Smooth muscle cell (in vitro differentiated cells): ENCODE results near the gene C1QC. TPM values are rescaled to one million over a fixed set of nuclear protein-coding genes. Genes with fewer than 3 reads are reported as not detected.

Source experiments
- DNase-seq: peaks from one replicate; lab custom pipeline; 2025; ENCODE audit not compliant: unreplicated experiment; lab: John Stamatoyannopoulos, UW
- H2AFZ ChIP-seq: fragments of 200-600 bp; sonication (generic); 2 replicates; pipeline ENCODE4 v1.6.0; 2016; ENCODE audit warnings: antibody characterized with exemption, low read depth, mild to moderate bottlenecking
- H3F3A ChIP-seq: fragments of 200-600 bp; sonication (generic); 2 replicates; pipeline ENCODE4 v1.6.0; 2017; ENCODE audit warnings: antibody characterized with exemption, low read depth
- H3K27ac ChIP-seq: fragments of 200-600 bp; sonication (generic); 2 replicates; pipeline ENCODE4 v1.5.1; 2016; ENCODE audit warnings: low read depth, mild to moderate bottlenecking
- H3K27me3 ChIP-seq: fragments of 200-600 bp; sonication (generic); 2 replicates; pipeline ENCODE4 v1.6.1; 2016; ENCODE audit warnings: low read depth, mild to moderate bottlenecking
- H3K36me3 ChIP-seq: fragments of 200-600 bp; sonication (generic); 2 replicates; pipeline ENCODE4 v1.5.1; 2016; ENCODE audit warnings: low read depth
- H3K4me1 ChIP-seq: fragments of 200-600 bp; sonication (generic); 2 replicates; pipeline ENCODE4 v1.5.1; 2016; ENCODE audit warnings: low read depth
- H3K4me2 ChIP-seq: fragments of 200-600 bp; sonication (generic); 2 replicates; pipeline ENCODE4 v1.6.0; 2016; ENCODE audit warnings: mild to moderate bottlenecking
- H3K4me3 ChIP-seq: fragments of 200-600 bp; sonication (generic); 2 replicates; pipeline ENCODE4 v1.5.1; 2016; ENCODE audit warnings: mild to moderate bottlenecking
- H3K79me2 ChIP-seq: fragments of 200-600 bp; sonication (generic); 2 replicates; pipeline ENCODE4 v1.6.0; 2016; ENCODE audit warnings: low read depth, mild to moderate bottlenecking
- H3K9ac ChIP-seq: fragments of 200-600 bp; sonication (generic); 2 replicates; pipeline ENCODE4 v1.6.0; 2016; ENCODE audit warnings: low read depth
- H3K9me3 ChIP-seq: fragments of 200-600 bp; sonication (generic); replicated peaks from 2 replicates; pipeline ENCODE4 v1.5.1; 2016; ENCODE audit warnings: low read depth
- H4K20me1 ChIP-seq: fragments of 200-600 bp; sonication (generic); 2 replicates; pipeline ENCODE4 v1.6.0; 2016; ENCODE audit warnings: low read depth
- CTCF ChIP-seq: fragments of 200-600 bp; sonication (generic); IDR thresholded peaks from 2 replicates; pipeline ENCODE4 v1.5.1; 2017; ENCODE audit warnings: borderline replicate concordance, mild to moderate bottlenecking, antibody characterized with exemption; ENCODE audit not compliant: insufficient read depth, poor library complexity, severe bottlenecking
- WGBS: methylation state at CpG from one replicate; pipeline ENCODE4 v1.1.7; 2016; ENCODE audit warnings: low lambda C conversion rate; 5-methylcytosine and 5-hydroxymethylcytosine counted together
- polyA plus RNA-seq: library from polyadenylated mRNA; unstranded; fragments of >200 nt; fragmentation: Nextera tagmentation; extraction: Ambion mirVana; gene quantifications from 2 replicates; pipeline ENCODE4 v1.2.1, GENCODE V29; 2016
- total RNA-seq: library from RNA; depleted of rRNA; stranded (reverse); fragments of >200 nt; gene quantifications from 2 replicates; pipeline ENCODE4 v1.2.3, GENCODE V29; 2014

C1QC gene
- total and polyA plus RNA-seq, 2 experiments from 2014 or later = not detected

GRCh38 chr1:22641247-22641646, 2.2 kb upstream of the C1QC start:
- Histone ChIP-seq H3K27me3 (peaks cover 7% of the 10 kb centered on the region), H3F3A (no peaks in the 10 kb centered on the region), H3K36me3 (no peaks in the 10 kb centered on the region), H3K4me3 (no peak overlapping the region), H2AFZ (no peak overlapping the region), H3K9me3 (no peaks in the 10 kb centered on the region), H3K4me2 (no peak overlapping the region), H3K9ac (no peak overlapping the region), H4K20me1 (no peaks in the 10 kb centered on the region), H3K27ac (no peak overlapping the region), H3K4me1 (no peaks in the 10 kb centered on the region), H3K79me2 (no peaks in the 10 kb centered on the region)
- WGBS = 79% methylated on average over 8 of the region's 8 CpGs
- no peak for DNase-seq
- no peak for TF ChIP-seq CTCF

- peak; percentile 35 for DNase-seq
- Histone ChIP-seq H3K9ac (no peak overlapping the region), H2AFZ (no peak overlapping the region), H3K27me3 (peaks cover 4% of the 10 kb centered on the region), H3F3A (no peaks in the 10 kb centered on the region), H3K9me3 (no peaks in the 10 kb centered on the region), H3K4me1 (no peaks in the 10 kb centered on the region), H4K20me1 (no peaks in the 10 kb centered on the region), H3K36me3 (no peaks in the 10 kb centered on the region), H3K27ac (no peak overlapping the region), H3K4me3 (no peak overlapping the region), H3K4me2 (no peak overlapping the region), H3K79me2 (no peaks in the 10 kb centered on the region)
- 19% methylated on average over 18 of the region's 18 CpGs for WGBS
- peak; percentile 88 for TF ChIP-seq CTCF
Observed at GRCh38 chr1:22641906-22642636, 1.4 kb upstream of the C1QC start.

GRCh38 chr1:22643928-22644327, 495 bp downstream of the C1QC start:
- TF ChIP-seq CTCF = no peak
- Histone ChIP-seq H3F3A (no peaks in the 10 kb centered on the region), H3K9me3 (no peaks in the 10 kb centered on the region), H3K4me3 (no peak overlapping the region), H3K9ac (no peak overlapping the region), H3K4me1 (no peaks in the 10 kb centered on the region), H4K20me1 (no peaks in the 10 kb centered on the region), H3K36me3 (no peaks in the 10 kb centered on the region), H3K27me3 (peaks cover 9% of the 10 kb centered on the region), H2AFZ (no peak overlapping the region), H3K79me2 (no peaks in the 10 kb centered on the region), H3K27ac (no peak overlapping the region), H3K4me2 (no peak overlapping the region)
- WGBS = 85% methylated on average over 7 of the region's 12 CpGs
- DNase-seq = no peak

- WGBS = 80% methylated on average over 7 of the region's 7 CpGs
- no peaks in the 10 kb centered on the region for H3K36me3 ChIP-seq
- no peak overlapping the region for H2AFZ ChIP-seq
- H3K9ac ChIP-seq = no peak overlapping the region
- no peaks in the 10 kb centered on the region for H3F3A ChIP-seq
- H3K79me2 ChIP-seq = no peaks in the 10 kb centered on the region
- no peak overlapping the region for H3K4me2 ChIP-seq
- no peaks in the 10 kb centered on the region for H3K9me3 ChIP-seq
- H3K27me3 ChIP-seq = peaks cover 9% of the 10 kb centered on the region
- no peak overlapping the region for H3K4me3 ChIP-seq
- no peak for DNase-seq
- no peak overlapping the region for H3K27ac ChIP-seq
- H4K20me1 ChIP-seq = no peaks in the 10 kb centered on the region
- no peaks in the 10 kb centered on the region for H3K4me1 ChIP-seq
- TF ChIP-seq CTCF = no peak
Observed at GRCh38 chr1:22645931-22646330, 2.5 kb downstream of the C1QC start.
